NCI-H2029 treated with DMSO at 0.1 percent for 48 hours (cell line): ENCODE measurements around the gene FNDC3B.
A peak's percentile ranks its signal among the peaks of the same experiment; 100 is the strongest.

Source experiments
- DNase-seq: peaks from one replicate; lab custom pipeline; 2025; lab: John Stamatoyannopoulos, UW

Gene FNDC3B

DNA sequence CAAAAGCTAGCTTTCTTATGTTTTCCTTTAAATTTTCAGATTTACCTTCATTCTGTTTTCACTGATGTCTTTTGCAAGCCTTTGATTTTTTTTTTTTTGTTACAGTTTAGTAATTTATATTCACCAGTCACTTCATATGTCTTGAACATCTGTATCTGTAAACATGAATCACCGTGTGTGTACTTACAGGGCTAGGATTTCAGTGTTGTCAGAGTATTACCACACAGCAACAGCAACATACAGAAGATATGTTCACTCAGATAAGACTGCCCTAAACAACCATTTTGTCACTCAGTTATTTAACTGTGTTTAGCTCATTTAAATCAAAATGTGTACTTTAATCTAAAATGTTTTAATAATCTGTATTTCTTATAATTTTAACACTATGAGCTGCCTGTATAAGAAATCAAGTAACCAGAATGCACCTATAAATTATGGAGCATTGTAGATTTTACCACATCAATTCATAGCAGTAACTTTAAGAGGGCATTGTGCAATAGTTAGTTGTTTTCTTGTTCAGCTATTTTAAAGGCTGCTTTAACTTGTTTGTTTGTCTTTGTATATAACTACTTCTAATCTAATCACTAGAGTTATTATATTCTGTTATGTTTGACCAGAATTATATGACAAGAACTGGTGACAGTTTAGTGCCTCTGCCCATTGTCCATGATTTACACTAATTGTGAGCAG lies 358.5 kb downstream of the FNDC3B start:
- no peak for DNase-seq

DNA sequence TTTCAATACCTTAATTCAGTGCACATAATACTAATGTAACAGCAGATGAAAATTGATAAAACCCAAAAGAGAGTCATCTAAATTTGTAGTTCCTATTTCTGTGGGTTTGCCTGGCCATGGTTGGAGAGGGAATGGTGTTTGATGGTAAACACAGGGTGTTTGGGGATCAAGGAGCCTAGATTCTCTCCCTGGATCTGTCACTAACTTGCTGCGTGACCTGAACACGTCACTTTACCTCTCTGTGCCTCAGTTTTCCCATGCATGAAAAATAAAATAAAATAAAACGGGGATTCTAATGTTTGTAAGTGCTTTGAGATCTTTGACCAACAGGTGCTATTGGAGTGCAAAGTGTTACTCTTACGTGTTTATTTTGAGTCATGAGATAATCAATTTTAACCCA lies 359.1 kb downstream of the FNDC3B start:
- no peak for DNase-seq

DNA sequence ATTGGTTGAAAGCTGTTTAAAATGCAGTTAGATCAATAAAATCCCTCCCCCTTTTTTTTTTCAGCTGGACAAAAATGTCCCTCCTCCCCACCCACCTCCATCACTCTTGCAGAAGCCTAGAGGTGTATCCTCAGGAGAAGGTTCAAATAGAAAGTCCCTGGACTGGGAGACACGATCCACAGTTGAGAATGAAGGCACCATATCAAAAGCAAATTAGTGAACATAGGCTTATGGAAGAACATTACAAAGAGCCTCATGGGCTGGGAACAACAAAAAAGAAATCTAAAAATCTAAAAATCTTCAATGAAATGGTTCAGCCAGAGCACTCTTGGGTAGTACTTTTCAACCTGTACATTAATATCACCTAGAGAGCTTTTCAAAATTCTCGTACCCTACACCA lies 362.7 kb downstream of the FNDC3B start:
- DNase-seq: no peak

DNA sequence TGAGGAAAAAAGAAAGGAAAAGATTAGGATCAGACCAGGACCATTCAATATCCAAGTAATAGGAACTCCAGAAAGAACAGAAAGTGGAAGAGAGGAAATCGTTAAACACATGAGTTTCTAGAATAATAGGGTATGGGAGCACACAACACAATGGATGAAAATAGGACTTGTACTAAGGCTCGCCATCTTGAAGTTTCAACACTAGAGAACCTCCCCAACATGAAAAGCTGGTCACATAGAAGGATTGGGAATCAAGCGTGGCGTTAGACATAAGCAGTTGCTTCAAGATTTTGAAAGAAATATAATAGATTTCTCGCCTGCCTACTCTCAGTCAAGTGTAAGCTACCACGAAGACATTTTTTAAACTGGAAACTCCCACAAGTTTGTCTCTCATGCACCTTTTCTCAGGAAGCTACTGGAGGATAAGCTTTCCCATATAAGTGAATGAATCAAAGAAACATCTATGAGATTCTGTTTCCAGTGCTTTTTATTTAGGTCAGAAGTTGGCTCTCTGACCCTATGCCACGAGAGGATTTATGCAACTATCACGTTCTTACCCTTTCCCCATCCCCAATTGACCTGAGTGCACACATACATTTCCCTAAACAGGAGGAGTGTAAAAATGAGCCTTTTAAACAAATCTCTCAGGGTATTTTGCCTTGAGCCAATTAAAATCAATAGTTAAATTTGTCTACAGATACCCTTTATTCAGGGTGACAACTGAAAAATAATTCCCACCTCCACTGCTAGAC lies 363.7 kb downstream of the FNDC3B start:
- DNase-seq: no peak

DNA sequence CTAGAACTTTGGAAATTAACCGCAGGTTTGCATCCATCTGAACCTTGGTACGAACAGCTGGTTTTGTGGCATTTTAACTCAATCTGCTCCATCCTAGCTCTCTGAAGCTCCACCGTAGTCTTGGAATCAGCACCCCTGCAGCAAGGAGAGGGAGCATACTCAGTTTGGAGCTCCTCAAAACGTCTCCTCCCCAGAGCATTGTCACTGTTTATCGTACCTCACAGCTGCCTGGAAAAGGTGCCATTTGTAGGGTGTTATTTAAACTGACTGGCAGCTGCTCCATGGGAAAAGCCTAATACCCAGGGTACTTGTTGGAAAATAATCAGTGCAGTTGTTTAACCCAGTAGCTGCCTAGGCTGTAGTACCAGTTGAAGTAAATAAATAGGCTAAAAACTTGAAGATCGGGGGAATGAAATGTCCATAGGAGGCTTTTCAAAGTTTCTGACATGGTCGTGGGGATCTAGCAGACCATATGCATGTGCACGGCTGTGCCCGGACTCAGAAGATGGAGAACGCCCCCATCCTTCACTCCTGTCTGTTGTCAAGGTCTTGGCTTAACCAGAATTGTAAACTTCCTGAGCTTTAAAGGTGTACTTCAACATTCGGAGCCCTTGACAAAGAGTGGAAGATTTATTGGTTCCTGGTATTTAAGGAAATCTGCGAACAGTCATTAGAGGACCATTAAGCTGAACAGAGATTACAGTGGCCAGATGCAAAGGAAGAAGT lies 365.0 kb downstream of the FNDC3B start:
- no peak for DNase-seq

DNA sequence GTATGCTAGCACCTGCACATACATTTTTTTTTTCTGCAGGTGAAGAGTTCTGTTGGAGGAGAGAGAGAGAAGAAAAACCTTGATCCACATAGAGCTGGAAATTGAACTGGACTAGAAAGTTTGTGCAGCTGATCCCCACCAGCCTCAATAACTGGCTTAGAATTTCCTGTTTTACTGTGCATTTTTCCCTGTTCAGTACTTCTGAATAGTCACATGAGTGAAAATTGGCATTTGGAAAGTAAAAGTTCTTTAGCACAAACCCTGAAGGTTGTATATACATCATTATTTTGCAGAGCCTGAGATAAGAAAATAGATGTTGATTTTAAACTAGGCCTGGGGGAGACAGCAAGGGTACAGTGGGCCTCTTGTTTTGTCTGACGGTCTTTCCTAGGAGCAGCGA lies 366.5 kb downstream of the FNDC3B start:
- DNase-seq: no peak

DNA sequence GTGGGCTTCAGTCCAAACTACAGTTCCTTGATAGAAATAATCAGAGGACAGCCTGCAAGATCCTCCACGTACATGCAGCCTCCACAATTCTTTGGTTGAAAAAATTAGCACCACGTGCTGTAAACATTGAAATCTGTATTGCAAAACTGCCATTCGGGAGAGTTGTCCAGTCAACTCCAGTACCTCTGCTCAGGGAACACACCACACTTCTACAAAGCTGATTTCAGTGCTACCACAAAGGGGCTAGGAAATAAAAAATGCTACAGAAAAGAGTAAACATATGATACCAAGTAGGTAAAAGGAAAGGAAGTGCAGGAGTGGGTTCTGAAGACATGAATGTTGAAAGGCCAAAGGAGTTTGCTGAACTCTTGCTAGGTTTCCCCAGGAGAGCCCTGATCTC lies 368.5 kb downstream of the FNDC3B start:
- no peak for DNase-seq

DNA sequence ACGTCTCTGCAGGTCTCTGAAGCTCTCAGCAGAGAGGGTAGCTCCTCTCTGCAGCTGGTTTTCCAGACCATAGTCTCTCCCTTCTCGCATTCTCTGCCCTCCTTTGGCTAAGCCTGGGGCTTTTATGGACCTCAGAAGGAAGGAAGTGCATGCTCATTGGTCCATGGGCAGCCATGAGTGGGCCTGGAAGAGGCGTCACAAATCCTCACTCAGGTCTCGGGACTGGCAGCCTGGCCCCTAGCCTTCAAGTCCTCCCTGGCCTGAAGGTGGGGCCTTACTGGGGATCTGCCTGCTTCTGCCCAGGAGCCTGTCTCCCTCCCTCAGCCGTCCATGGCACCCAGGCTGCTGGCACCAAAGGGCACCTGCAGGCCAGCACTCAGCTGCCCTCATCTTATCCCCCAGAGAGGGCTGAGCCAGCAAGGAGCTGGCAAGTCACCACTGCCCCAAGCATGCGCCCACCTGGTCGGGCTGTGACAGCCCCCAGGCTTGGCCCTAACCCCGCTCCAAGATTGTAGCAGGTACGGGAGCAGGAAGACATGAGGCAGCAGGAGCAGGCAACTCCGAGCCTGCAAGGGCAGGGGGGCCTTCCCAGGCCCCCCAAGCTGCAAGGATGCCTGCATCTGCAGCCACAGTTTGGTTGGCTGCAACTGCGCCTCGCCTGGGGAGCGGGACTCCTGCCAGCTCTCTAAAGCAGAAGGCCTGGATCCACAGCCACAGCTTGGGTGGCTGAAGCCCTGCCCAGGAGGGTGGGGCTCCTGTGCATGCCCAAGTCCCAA lies 371.5 kb downstream of the FNDC3B start:
- no peak for DNase-seq

DNA sequence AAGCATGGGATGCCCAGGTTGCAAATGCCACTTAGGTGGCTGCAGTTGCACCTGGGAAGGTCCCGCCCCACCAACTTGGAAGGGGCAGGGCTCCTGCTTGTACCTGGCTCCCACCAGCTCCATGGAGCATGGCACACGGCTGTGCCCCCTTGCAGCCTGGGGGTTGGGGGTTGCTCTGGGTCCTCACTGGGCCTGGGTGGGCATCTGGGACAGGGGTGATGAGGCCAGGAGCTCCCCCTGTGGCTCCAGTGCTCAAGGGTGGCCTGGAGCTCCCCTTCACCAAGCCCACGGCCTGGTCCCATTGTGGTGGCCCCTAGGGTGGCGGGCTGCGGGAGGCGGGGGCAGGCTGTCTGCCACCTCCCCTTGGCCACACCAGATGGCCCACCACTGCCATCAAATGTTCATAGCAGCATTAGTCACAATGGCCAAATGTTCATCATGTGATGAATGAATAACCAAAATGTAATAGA lies 372.1 kb downstream of the FNDC3B start:
- no peak for DNase-seq

DNA sequence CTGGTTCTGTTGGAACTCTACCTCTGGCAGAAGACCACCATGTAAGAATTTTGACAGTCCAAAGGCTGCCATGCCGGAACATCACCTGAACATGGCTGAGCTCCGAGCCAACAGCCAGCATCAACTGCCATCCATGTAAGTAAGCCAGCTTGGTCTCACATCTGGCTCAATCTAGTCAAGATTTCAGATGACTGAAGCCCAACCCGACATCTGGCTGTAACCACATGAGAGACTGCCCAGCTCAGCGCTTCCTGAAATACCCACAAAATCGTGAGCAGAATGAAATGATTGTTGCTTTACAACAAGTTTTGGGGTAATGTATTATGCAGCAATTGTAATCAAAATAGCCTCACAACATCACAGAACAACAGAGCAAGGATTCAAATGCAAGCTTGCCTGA lies 375.9 kb downstream of the FNDC3B start:
- no peak for DNase-seq

DNA sequence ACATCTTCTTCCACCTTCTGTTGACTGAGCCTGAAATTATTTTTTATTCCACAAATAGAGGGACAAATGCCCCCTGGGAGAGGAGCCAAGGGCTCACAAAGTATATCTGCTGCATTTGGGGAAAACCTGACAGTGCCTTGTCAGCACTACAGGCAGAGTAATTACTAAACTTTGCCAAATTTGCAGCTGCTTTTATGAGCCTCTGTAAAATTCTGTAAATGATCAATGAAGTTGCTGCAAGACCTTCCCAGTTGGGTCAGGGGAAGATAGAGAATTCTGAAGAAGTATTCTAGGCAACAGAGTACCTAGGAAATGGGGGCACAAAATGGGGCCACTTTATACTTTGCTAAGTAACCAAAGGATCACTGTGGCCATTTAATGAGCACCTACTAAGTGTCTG lies 398.3 kb downstream of the FNDC3B start:
- no peak for DNase-seq

DNA sequence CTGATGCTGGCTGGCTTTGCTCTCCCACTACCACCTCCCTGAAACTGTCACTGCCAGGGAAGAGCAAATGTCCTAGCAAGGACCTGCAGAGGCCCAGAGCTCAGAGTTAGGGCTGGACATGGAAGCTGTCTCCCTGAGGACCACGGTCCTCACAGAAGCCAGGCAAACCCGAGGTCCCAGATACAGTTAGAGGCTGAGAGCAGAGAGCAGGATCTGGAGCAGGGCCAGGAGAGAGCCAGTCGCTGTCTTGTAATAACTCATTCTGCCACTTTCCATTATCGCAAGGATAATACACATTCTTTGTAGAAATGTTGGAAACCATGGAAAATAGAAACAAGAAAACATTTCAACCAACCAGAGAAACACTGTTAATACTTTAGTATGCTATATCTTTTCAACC lies 398.8 kb downstream of the FNDC3B start:
- no peak for DNase-seq

DNA sequence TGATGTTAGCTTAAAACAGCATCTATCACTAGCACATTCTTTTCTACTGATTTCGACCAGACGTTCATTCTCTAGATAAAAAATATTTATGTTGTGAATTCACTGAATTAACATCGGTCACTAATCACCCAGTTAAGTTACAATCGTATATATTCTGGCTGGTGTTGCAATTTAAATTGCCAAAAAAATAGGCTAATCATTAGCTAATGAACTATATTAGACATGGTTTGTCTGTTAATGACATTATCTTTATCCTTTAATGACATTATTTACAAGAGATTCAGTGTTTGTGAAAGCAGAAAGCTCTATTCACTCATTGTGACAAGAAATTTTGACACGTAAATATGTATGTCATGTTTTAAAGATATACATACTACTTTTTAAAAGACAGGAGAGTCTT lies 402.2 kb downstream of the FNDC3B start:
- no peak for DNase-seq

DNA sequence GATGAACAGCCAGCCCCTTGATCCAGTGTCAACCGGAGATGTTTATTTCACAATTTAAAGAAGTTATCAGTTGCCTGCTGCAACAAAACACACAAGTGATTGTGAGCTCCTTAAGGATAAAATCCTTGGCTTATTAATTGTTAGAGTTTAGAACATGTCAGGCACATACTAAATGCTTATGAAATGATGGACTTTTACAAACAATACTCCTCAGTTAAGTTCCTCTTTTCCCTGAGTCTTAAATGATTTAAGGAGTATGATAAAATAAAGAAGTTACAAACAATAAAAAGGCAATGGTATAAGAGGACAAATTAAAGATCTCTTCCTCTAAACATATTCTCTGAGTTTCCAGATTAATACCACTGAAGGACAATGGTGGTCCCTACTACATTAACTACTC lies 403.2 kb downstream of the FNDC3B start:
- DNase-seq: no peak

DNA sequence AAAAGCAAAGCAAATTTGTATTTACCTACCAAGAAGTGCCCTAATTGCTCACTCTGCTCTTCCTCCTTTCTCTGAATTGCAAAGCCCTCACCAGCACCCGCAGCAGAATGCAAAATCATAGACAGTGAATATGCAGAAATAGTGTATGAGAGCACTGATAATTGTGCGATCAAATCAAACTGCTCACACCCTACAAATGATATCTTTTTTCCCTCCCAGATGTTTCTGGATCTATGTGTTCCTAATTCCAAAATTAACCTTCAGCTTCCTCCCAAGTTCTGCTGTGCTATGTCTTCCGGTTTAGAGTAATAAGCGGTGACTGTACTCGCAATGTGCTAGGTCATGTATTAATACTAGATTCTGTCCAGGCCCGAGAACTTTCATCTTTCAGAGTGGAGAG lies 405.4 kb downstream of the FNDC3B start:
- DNase-seq: no peak

DNA sequence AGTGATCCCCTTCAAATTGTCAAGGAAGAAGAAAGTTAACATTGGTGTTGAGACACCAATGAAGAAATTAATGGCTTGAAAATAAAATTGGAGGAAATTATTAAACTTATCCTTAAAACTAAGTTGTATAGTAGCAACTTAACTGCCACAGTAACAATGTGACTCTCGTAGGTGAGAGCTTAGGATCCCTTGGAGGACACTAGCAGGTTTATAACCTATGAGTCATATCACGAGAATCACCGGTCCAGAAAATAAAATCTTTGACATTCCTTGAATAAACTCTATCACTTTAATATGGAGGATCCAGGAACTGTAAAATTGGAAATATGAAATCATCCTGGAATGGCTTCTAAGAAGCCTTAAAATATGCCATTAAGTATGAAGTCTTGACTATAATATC lies 406.8 kb downstream of the FNDC3B start:
- no peak for DNase-seq

DNA sequence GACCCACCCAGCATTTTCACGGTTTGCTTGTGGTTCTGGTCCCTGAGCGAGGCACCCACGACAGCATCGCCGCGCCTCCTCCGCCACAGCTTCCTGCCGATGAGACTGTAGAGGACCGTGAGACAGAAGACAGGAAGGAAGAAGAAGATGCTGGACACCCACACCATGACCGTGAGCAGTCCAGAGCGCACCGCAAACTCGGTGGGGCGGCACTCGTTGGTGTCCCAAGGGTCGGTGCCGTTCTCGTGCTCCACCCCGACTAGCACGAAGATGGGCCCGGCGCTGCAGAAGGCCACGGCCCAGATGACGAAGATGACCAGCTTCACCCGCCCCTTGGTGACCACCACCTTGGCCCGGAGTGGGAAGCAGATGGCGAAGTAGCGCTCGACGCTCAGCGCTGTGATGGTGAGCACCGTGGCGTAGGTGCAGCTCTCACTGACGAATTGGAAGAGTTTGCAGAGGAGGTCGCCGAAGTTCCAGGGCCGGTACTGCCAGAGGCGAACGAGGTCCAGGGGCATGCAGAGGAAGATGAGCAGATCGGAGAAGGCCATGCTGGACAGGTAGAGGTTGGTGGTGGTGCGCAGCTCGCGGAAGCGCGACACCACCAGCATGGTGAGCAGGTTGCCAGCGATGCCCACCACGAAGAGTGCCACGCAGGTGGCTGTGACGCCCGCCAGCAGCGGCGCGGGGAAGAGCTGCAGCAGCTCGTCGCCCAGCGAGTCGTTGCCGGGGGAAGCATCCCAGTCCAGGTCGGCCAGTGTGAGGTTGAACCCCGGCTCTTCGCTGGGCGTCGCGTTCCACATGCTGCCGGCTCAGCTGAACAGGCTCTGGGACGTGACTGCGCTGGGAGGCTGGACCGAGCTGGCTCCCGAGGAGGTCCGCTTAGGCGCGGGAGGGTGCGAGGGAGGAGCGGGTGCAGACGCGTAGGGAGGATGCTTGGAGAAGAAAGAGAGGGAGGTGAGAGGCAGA lies 408.5 kb downstream of the FNDC3B start, which contains the start of gene GHSR:
Gene GHSR, minus strand, starts transcription at position 846 of the 969 bp plus-strand sequence. Its CDS starts 43 bp downstream, at position 803.
- no peak for DNase-seq

DNA sequence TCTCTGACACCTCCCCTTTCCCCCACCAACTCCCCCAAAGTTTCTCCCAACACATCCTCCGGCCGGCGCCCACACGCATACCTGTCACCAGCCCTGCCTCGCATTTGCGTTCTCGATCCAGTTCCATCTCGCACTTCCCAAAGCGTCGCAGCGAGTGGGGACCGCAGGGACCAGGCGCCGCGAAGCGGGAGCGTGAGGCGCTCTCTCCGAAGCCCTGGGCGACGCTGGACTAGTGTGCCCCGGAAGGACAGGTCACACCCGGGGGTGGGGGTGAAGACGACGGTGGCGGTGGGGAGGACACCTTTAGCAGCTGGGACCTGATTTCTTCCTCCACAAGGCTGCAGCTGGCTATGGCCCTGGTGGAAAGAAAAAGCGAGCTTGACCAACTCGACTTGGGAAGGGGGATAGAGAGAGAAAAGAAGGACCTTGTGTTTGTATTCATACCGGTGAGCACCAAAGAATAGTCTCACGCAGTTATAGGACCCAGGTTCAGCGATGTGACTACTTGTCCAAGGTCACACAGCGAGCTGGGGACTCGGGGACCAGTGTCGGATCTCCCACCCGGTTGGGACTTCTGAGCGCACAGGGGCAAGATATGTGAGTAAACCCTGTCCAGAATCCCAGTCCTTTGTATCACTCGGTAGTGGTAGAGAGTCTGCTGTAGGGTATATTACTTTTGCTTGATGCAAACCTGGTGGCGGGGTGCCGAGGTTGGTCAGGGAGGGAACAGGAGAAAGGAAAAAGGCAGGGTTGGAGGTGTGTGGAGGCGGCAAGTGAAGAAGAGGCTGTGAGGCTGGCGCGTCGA lies 409.5 kb downstream of the FNDC3B start:
- DNase-seq: no peak

DNA sequence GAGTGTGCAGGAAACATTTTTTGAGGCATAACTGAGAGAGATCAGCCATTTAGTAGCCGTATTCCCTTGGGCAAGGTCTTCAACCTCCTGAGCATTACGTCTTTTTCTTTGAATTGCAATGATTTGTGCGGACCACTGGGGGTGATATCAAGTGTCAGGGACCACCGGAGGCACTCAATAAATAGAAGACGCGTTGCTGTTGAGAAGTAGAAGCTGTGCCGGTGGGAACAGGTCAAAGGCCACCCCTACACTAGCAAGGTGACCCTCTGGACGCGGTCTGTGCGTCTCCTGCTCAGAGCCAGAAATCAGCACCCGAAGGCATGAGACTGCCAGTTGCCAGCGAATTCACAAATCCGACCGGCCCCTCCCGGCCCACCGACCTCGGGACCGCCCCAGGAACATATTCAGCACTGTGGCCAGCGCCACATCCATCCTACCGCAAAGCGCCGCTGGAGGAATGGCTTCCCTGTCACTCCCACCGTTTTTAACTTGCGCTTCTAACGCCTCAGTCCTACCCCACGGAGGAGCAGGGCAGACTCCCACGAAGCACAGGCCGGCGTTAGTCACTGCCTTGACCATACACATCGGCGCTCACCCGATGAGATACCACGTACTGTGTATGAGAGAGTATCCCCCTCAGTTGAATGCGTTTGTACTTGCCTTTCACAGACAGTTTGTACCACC lies 410.2 kb downstream of the FNDC3B start:
- DNase-seq: peak; percentile 22
